HEK293T (cell line): Measurements from ENCODE around the gene OPTN.

Experiments used
- HDGF ChIP-seq: fragments of 450-650 bp; IDR thresholded peaks from 2 replicates; pipeline ENCODE4 v1.6.1; 2017; ENCODE audit warnings: antibody characterized with exemption, borderline replicate concordance
- PKNOX1 ChIP-seq: fragments of 450-650 bp; IDR thresholded peaks from 2 replicates; pipeline ENCODE4 v1.6.1; 2016
- TARDBP ChIP-seq: fragments of 450-650 bp; IDR thresholded peaks from 2 replicates; pipeline ENCODE4 v1.6.1; 2016

GRCh38 chr10:13152296-13152695 lies 52.3 kb downstream of the OPTN start:
- no peak for TF ChIP-seq TARDBP
- no peak for TF ChIP-seq HDGF
- TF ChIP-seq PKNOX1 = no peak
